Stimulated activated CD4-positive, alpha-beta T cell treated with anti-CD3 and anti-CD28 coated beads, TNF-alpha, amount 100 ng/mL, for 1 hour (primary cell): ENCODE results near the gene ARHGAP23.

ENCODE experiments used
- DNase-seq, 3 donors: peaks; one replicate each; pipeline ENCODE4 v3.0.0-alpha.2; 2020; ENCODE audit warnings: low read depth in 3 of 3, low spot score in 1 of 3

The ARHGAP23 gene

DNA sequence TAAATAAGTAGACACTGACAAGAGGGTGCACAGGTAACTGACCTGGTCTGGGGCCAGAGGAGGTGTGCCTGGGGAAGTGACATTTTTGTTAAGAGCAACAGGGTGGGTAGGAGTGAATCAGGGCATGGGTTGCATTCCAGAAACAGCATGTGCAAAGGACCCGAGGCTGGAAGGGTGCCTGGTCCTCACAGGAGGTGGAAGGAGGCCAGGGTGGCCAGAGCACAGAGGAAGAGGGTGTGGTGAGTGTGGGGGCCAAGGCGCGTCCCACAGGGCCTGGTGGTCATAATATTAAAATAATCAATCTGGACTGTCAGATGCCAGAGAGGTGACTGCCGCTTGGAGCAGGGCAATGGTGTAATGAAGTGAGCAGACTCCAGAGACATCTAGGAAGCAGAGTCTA is 14.3 kb downstream of the ARHGAP23 start:
- no peak for DNase-seq

DNA sequence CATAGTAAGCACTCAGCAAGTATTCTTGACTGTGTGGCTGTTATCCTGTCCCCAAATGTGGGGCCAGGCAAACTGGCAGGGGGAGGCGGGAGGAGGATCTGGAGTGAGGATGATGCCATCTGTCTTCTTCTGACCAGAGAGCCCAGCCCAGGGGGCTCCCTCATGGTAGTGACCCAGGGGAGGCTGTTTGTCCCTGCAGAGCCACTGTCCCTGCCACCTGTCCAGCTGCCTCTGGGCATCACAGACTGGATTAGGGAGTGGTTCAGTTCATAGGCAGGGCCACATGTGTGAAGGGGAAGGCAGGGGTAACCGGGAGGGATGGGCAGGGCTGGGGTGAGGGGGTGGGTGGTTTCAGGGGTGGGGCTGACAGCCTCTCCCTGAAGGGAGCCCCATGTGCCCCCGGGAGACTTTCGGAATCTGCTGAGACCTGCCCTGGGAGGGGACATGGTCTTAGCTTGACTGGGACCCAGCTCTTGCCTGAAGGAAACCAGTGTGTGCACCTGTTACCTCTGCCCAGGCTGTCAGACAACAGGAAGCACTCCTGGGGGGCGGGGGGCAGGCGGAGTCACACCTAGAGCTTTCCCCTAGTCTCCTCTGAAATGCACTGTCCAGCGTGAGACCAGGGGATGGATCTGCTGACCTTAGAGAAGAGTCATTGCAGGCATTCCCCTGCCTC is 15.2 kb downstream of the ARHGAP23 start:
- no peak for DNase-seq

- peak in 2 of 3 donors; percentile 30 to 32 for DNase-seq
These were observed 15.9 kb downstream of the ARHGAP23 start for GRCh38 chr17:38444151-38444550.

GRCh38 chr17:38447502-38448085 is 19.3 kb downstream of the ARHGAP23 start:
- DNase-seq, result no peak

DNA sequence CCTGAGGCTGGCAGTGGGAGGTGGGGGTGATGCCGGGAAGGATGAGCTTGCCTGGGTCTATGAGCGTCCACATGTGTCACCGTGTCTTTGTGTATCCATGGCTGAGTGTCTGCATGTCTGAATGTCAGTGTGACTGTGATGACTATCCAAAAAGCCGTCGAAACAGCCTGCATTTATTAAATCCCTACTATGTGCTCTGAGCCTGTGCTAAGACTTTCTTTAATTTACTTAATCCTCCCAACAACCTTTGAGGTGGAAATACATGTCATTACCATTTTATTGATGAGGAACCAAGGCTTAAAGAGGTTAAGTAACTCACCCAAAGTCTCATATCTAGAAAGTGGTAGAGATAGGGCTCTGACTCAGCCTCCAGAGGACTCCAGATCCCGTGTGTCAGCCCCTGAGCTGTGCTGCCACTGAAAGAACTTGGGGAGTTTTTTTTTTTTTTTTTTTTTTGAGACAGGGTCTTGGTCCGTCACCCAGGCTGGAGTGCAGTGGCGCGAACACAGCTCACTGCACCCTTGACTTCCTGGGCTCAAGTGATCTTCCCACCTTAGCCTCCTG is 20.0 kb downstream of the ARHGAP23 start:
- no peak for DNase-seq

DNA sequence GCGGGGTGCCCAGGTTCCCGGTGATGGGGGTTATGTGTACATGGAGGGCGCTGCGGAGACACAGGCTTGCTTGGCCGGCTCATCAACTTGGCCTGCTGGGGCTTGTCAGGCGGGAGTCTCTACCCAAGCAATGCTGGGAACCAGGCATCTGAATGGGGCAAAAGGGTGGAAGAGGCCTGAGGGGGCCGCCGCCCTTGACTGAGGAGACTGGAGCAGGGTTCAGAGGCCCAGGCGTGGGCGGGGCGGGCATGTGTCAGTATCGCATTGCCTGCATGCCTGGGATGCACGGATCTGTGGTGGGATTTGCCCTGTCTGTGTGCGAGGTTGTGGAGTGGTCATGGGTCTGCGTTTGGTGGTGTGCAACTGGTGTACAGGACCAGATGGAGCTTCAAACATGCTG is 21.1 kb downstream of the ARHGAP23 start:
- DNase-seq, result no peak

GRCh38 chr17:38450557-38451029 is 22.3 kb downstream of the ARHGAP23 start:
- DNase-seq, result no peak

DNA sequence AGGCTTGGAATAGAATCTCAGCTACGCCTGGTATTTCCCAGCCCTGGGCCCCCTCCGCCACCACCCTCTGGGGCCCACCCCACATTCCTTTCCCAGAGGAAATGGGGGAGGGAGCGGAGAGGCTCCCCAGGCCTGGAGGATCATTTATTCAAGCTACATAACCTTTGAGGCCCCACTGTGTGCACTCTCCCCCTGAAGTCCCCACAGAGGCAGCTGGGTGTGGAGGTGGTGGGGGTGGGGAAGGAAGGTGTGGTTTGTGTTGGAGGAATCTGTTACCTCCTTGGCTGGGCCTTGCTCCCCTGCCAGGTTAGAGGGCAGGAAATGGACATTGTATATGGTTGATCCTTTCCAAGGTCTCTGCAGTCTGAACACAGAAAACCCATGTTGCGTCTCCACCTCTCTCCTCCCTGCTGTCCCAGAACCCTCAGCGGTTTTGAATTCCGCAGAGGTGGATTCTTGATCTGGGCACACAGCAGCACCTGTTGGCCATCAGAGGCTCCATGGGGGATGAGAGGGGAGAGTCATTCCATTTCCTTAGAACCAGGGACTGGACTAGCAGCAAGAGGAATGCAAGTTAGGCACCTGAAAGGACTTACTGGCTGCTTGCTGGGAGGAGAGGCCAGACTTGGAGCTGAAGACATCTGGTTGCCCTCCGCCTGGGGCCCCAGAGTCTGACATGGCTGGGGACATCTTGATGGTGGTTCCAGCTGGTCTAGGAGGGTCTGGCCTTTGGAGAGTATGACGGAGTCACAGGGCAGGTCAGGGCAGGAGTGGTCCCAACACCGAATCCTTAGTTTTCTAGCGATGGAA is 23.0 kb downstream of the ARHGAP23 start:
- no peak for DNase-seq

DNA sequence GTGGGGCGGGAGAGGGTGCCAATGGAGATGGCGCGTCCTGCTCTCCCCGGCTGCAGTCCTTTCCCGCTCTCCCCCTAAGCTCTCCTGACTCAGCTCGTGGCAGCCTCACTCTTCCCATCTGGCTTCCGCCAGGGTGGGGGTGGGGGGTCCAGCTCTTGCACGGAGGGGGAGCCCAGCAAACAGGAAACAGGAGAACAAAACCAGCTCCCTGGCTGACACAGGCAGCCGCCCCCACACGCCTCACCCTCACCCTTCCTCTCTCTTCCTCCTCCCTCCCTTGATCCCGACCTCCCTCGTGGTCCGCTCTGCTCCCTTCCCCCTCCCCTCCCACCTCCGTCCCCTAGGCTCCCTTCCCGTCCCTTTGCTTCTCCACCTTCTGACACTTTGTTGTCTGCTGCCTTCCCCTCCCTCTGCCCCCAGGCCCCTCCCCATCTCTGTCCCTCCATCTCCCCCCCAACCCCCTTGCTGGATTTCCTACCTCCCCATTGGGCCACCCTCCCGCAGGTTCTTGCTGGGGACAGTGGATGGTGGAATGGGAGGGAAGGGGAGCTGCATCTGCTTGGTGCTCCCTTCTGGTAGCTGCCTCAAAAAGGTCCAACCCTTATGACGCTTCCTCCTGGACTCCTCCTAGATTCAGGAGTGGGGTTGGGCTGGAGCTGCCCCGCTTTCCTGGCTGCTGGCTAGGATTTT is 23.7 kb downstream of the ARHGAP23 start:
- DNase-seq, result no peak

GRCh38 chr17:38452719-38453118 is 24.5 kb downstream of the ARHGAP23 start:
- DNase-seq, result no peak

DNA sequence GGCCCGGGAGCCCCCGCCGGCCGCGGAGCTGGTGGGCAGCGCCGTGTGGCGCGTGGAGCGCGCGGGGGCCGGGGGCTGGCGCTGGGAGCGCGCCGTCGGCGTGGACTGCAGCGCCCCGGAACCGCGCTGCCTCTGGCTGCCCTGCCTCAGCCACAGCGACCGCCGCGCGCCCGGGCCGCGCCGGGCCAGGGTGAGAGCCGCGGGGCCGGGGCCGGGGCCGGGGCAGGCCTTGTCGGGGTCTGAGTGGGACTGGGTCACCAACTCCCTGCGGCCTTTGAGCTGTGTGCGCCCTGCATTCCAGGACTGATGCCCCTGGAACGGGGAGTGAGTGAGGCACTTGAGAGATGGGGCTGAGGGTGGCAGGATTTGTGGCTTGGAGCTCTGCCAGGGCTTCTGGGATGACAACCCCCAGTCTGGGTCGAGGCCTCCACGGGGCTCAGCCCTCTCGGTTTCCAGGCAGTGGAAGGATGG is 25.7 kb downstream of the ARHGAP23 start:
- no peak for DNase-seq

- no peak for DNase-seq
These were observed 26.3 kb downstream of the ARHGAP23 start for GRCh38 chr17:38454532-38454931.

- DNase-seq, result no peak
These were observed 27.1 kb downstream of the ARHGAP23 start for GRCh38 chr17:38455288-38455915.

GRCh38 chr17:38456031-38456815 is 28.0 kb downstream of the ARHGAP23 start:
- DNase-seq, result no peak

GRCh38 chr17:38457577-38458371 is 29.5 kb downstream of the ARHGAP23 start:
- DNase-seq, result no peak

GRCh38 chr17:38458521-38458920 is 30.3 kb downstream of the ARHGAP23 start:
- no peak for DNase-seq

GRCh38 chr17:38459567-38459966 is 31.3 kb downstream of the ARHGAP23 start:
- DNase-seq, result no peak

GRCh38 chr17:38460082-38460715 is 31.9 kb downstream of the ARHGAP23 start:
- no peak for DNase-seq
